ENCODE measurements around the gene EXD1. TPM values are rescaled to one million over a fixed set of nuclear protein-coding genes. Genes with fewer than 3 reads are reported as not detected.
"Not testable (repeated sequence)": the region's sequence is repeated elsewhere in the genome, so short reads cannot be mapped to it uniquely, and the experiment has no call there.

EXD1 gene
- total and polyA plus RNA-seq, 4 donors: not detected

GRCh38 chr15:41238100-41238499 is 7.5 kb upstream of the EXD1 start:
- peaks cover 3 to 35% (median 19%) of the 10 kb centered on the region in 4 donors for H3K4me1 ChIP-seq (ENCODE audit: control insufficient read depth in 4 of 4, insufficient read depth in 4 of 4, low read length in 3 of 4)
- TF ChIP-seq RXRA (IDR thresholded peaks at IDR 0.05) (no peak), CTCF (IDR thresholded peaks at IDR 0.05; ENCODE audit: low read depth, low read length, missing input control) (no peak), SP1 (IDR thresholded peaks at IDR 0.05) (no peak), HNF4A (conservative IDR thresholded peaks at IDR 0.05) (no peak), RAD21 (IDR thresholded peaks at IDR 0.05) (no peak), HNF4G (IDR thresholded peaks at IDR 0.05) (no peak), EGR1 (IDR thresholded peaks at IDR 0.05; ENCODE audit: low read depth in 2 of 2) (no peak), TAF1 (conservative IDR thresholded peaks at IDR 0.05) (no peak)
- H3K27ac ChIP-seq (ENCODE audit: low read depth in 1 of 2, low read length in 2 of 2): no peak overlapping the region
- H3K9ac ChIP-seq (ENCODE audit: low read depth in 1 of 2, low read length in 2 of 2): no peak overlapping the region
- 59% methylated on average over 5 of the region's 5 CpGs for WGBS
- H3K27me3 ChIP-seq (ENCODE audit: control insufficient read depth in 4 of 4, insufficient read depth in 4 of 4, low read length in 3 of 4): no peaks in the 10 kb centered on the region
- H3K4me3 ChIP-seq (ENCODE audit: low read depth in 1 of 3, low read length in 3 of 3): no peak overlapping the region
- H3K36me3 ChIP-seq (ENCODE audit: control insufficient read depth in 4 of 4, insufficient read depth in 3 of 4, low read depth in 1 of 4, low read length in 3 of 4): peaks cover 0 to 5% (median 2%) of the 10 kb centered on the region in 4 donors
- no peaks in the 10 kb centered on the region for H3K9me3 ChIP-seq (ENCODE audit: control insufficient read depth in 4 of 4, low read length in 3 of 4)
- no peak for DNase-seq (ENCODE audit: low spot score)

DNA sequence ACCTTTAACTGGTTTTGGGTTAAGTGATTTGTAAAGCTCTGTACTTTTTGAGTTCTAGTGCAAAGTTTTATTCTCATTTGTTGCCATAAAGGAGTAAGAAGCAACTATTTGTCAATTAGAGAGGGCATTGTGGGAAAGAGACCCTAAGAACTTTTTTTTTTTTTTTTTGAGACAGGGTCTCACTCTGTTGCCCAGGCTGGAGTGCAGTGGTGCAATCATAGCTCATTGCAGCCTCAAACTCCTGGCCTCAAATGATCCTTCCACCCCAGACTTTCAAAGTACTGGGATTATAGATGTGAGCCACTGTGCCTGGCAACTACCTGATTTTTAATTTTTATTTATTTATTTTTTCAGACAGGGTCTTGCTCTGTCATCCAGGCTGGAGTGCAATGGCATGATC is 5.4 kb upstream of the EXD1 start:
- DNase-seq (ENCODE audit: low spot score): no peak

GRCh38 chr15:41235228-41235627 is 4.7 kb upstream of the EXD1 start:
- not testable (repeated sequence) for H3K27me3 ChIP-seq (ENCODE audit: control insufficient read depth in 4 of 4, insufficient read depth in 4 of 4, low read length in 3 of 4); H3K27ac ChIP-seq (ENCODE audit: low read depth in 1 of 2, low read length in 2 of 2); H3K9ac ChIP-seq (ENCODE audit: low read depth in 1 of 2, low read length in 2 of 2); H3K4me3 ChIP-seq (ENCODE audit: low read depth in 1 of 3, low read length in 3 of 3); H3K9me3 ChIP-seq (ENCODE audit: control insufficient read depth in 4 of 4, low read length in 3 of 4); DNase-seq (ENCODE audit: low spot score); H3K36me3 ChIP-seq (ENCODE audit: control insufficient read depth in 4 of 4, insufficient read depth in 3 of 4, low read depth in 1 of 4, low read length in 3 of 4)
- WGBS: 94% methylated on average over 5 of the region's 5 CpGs
- peaks cover 0 to 35% (median 16%) of the 10 kb centered on the region in 4 donors for H3K4me1 ChIP-seq (ENCODE audit: control insufficient read depth in 4 of 4, insufficient read depth in 4 of 4, low read length in 3 of 4)

More for the DNA sequence above, 5.4 kb upstream of the EXD1 start:
- peaks cover 0 to 3% (median 0%) of the 10 kb centered on the region in 4 donors for H3K36me3 ChIP-seq (ENCODE audit: control insufficient read depth in 4 of 4, insufficient read depth in 3 of 4, low read depth in 1 of 4, low read length in 3 of 4)
- TF ChIP-seq EGR1 (IDR thresholded peaks at IDR 0.05; ENCODE audit: low read depth in 2 of 2) (no peak), HNF4G (IDR thresholded peaks at IDR 0.05) (no peak), RAD21 (IDR thresholded peaks at IDR 0.05) (no peak)
- no peak overlapping the region for H3K27ac ChIP-seq (ENCODE audit: low read depth in 1 of 2, low read length in 2 of 2)
- H3K27me3 ChIP-seq (ENCODE audit: control insufficient read depth in 4 of 4, insufficient read depth in 4 of 4, low read length in 3 of 4): no peaks in the 10 kb centered on the region
- H3K9me3 ChIP-seq (ENCODE audit: control insufficient read depth in 4 of 4, low read length in 3 of 4): no peaks in the 10 kb centered on the region
- H3K4me3 ChIP-seq (ENCODE audit: low read depth in 1 of 3, low read length in 3 of 3): no peak overlapping the region
- no peak overlapping the region for H3K9ac ChIP-seq (ENCODE audit: low read depth in 1 of 2, low read length in 2 of 2)
- H3K4me1 ChIP-seq (ENCODE audit: control insufficient read depth in 4 of 4, insufficient read depth in 4 of 4, low read length in 3 of 4): peaks cover 0 to 32% (median 12%) of the 10 kb centered on the region in 4 donors

DNA sequence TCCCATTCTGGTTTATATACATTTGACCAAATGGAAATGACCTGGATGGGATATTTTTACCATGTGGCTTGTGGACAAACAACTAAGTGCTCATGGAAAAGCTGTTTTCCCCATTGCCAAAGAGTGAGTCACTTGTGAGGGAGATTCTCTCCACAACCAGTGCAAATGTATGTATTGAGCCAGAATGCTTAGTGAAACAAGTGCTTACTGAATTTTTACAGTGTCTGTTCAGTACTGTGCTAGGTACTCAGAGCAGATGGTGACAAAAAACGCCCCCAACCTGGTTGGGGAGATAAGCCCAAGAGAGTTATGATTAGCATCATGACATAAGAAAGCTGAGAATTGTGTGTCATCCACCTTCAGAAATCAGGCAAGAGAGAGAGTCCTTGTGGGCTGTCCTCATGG is 2.8 kb upstream of the EXD1 start:
- Histone ChIP-seq H3K4me1 (ENCODE audit: control insufficient read depth in 4 of 4, insufficient read depth in 4 of 4, low read length in 3 of 4) (peaks cover 0 to 35% (median 16%) of the 10 kb centered on the region in 4 donors), H3K9me3 (ENCODE audit: control insufficient read depth in 4 of 4, low read length in 3 of 4) (no peaks in the 10 kb centered on the region), H3K36me3 (ENCODE audit: control insufficient read depth in 4 of 4, insufficient read depth in 3 of 4, low read depth in 1 of 4, low read length in 3 of 4) (peaks cover 0 to 3% (median 0%) of the 10 kb centered on the region in 4 donors)

More for the DNA sequence above, 2.8 kb upstream of the EXD1 start:
- Histone ChIP-seq H3K9ac (ENCODE audit: low read depth in 1 of 2, low read length in 2 of 2) (no peak overlapping the region), H3K27ac (ENCODE audit: low read depth in 1 of 2, low read length in 2 of 2) (peak overlapping the region in 1 of 2 donors; percentile 86), H3K27me3 (ENCODE audit: control insufficient read depth in 4 of 4, insufficient read depth in 4 of 4, low read length in 3 of 4) (no peaks in the 10 kb centered on the region), H3K4me3 (ENCODE audit: low read depth in 1 of 3, low read length in 3 of 3) (no peak overlapping the region)
- no peak for DNase-seq (ENCODE audit: low spot score)
- TF ChIP-seq REST (IDR thresholded peaks at IDR 0.05): no peak
- TF ChIP-seq JUND (IDR thresholded peaks at IDR 0.05): peak; percentile 10 to 31
- 81% methylated on average over 1 of the region's 1 CpG for WGBS

Data from liver (tissue), 9 donors.